ENCODE results near the gene SGTA.
"Not testable (repeated sequence)": the region's sequence is repeated elsewhere in the genome, so short reads cannot be mapped to it uniquely, and the experiment has no call there.

DNA sequence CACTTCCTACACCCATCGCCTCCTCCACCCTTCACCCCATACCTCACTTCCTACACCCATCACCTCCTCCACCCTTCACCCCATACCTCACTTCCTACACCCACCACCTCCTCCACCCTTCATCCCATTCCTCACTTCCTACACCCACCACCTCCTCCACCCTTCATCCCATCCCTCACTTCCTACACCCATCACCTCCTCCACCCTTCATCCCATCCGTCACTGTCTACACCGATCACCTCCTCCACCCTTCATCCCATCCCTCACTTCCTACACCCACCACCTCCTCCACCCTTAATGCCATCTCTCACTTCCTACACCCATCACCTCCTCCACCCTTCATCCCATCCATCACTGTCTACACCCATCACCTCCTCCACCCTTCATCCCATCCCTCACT, 69.9 kb downstream of the SGTA start:
- TF ChIP-seq, protein P1, sequence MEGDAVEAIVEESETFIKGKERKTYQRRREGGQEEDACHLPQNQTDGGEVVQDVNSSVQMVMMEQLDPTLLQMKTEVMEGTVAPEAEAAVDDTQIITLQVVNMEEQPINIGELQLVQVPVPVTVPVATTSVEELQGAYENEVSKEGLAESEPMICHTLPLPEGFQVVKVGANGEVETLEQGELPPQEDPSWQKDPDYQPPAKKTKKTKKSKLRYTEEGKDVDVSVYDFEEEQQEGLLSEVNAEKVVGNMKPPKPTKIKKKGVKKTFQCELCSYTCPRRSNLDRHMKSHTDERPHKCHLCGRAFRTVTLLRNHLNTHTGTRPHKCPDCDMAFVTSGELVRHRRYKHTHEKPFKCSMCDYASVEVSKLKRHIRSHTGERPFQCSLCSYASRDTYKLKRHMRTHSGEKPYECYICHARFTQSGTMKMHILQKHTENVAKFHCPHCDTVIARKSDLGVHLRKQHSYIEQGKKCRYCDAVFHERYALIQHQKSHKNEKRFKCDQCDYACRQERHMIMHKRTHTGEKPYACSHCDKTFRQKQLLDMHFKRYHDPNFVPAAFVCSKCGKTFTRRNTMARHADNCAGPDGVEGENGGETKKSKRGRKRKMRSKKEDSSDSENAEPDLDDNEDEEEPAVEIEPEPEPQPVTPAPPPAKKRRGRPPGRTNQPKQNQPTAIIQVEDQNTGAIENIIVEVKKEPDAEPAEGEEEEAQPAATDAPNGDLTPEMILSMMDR (CRISPR knock-in tag; IDR thresholded peaks at IDR 0.05) = not testable (repeated sequence)
- not testable (repeated sequence) for TF ChIP-seq MEF2D (CRISPR knock-in tag; IDR thresholded peaks at IDR 0.05); ESRRA (CRISPR knock-in tag; IDR thresholded peaks at IDR 0.05; ENCODE audit: low read depth); ELF4 (CRISPR knock-in tag; IDR thresholded peaks at IDR 0.05; ENCODE audit: borderline replicate concordance); HOXA5 (CRISPR knock-in tag; IDR thresholded peaks at IDR 0.05); ERF (CRISPR knock-in tag; IDR thresholded peaks at IDR 0.05); PITX1 (CRISPR knock-in tag; IDR thresholded peaks at IDR 0.05); TEAD2 (CRISPR knock-in tag; IDR thresholded peaks at IDR 0.05); ZNF816 (CRISPR knock-in tag; IDR thresholded peaks at IDR 0.05; ENCODE audit: borderline replicate concordance); ISX (CRISPR knock-in tag; conservative IDR thresholded peaks at IDR 0.05); TGIF2 (CRISPR knock-in tag; IDR thresholded peaks at IDR 0.05); FOXJ3 (CRISPR knock-in tag; IDR thresholded peaks at IDR 0.05; ENCODE audit: borderline replicate concordance)

All from HepG2 (cell line).